Measurements from ENCODE around the gene CASP1.

- TF ChIP-seq CTCF (IDR thresholded peaks at IDR 0.05), result no peak
- no peak for TF ChIP-seq POLR2A (IDR thresholded peaks at IDR 0.05)
Measured at GRCh38 chr11:105071089-105071732, 36.3 kb upstream of the CASP1 start.
